Measurements from ENCODE around the gene DERL2. TPM values are rescaled to one million over a fixed set of nuclear protein-coding genes. Genes with fewer than 3 reads are reported as not detected.

DERL2 gene
- total RNA-seq, 2 experiments from 2014 or later, result 52.5 to 79.0 TPM

- Mint-ChIP-seq H3K9me3 (ENCODE audit: low read depth) (peaks cover 4% of the 10 kb centered on the region), H3K4me1 (peaks cover 42% of the 10 kb centered on the region), H3K27me3 (no peaks in the 10 kb centered on the region), H3K27ac (no peak overlapping the region), H3K4me3 (no peak overlapping the region), H3K36me3 (peaks cover 49% of the 10 kb centered on the region)
- ATAC-seq (no peak), DNase-seq (no peak)
- CTCF ChIA-PET, result interaction anchor here (1.1 to 3.2 kb wide), 3 partner anchors 12 to 50 kb away, joined by 3 to 13 read pairs (median 3); partner anchors contain the start of genes C1QBP and DHX33
Observed at GRCh38 chr17:5488752-5489151, 2.8 kb upstream of the DERL2 start.

- DNase-seq (peak; percentile 99), ATAC-seq (peak; percentile 92)
- Mint-ChIP-seq H3K4me1 (peaks cover 53% of the 10 kb centered on the region), H3K36me3 (peaks cover 56% of the 10 kb centered on the region), H3K27ac (peak within 1 kb of the TSS; percentile 99), H3K27me3 (no peaks in the 10 kb centered on the region), H3K4me3 (peak within 1 kb of the TSS; percentile 99), H3K9me3 (ENCODE audit: low read depth) (no peaks in the 10 kb centered on the region)
- CTCF ChIA-PET, result interaction anchor here (1.3 to 3.3 kb wide), 5 partner anchors 14 to 101 kb away, joined by 3 to 14 read pairs (median 10); partner anchors contain the start of genes C1QBP, DHX33 and NLRP1
Observed at GRCh38 chr17:5486206-5487124, 487 bp upstream of the DERL2 start, which contains the start of gene MIS12. Gene MIS12, plus strand, starts transcription at chr17:5486566. Its CDS starts 2,297 bp downstream, at chr17:5488863.

DNA sequence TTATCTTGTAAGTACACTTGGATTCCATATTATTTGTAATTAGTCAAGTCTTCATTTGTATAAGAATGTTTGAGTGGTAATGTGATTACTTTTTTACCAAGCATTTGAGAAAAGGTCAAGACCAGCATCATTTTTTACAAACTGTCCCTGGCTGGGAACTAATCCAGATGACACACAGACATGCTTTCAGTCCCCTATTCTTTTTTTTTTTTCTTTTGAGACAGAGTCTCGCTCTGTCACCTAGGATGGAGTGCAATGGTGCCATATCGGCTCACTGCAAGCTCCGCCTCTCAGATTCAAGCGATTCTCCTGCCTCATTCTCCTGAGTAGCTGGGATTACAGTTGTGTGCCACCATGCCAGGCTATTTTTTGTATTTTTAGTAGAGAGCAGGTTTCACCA is 4.5 kb downstream of the DERL2 start:
- Mint-ChIP-seq H3K36me3 (peaks cover 56% of the 10 kb centered on the region), H3K4me1 (peaks cover 31% of the 10 kb centered on the region), H3K9me3 (ENCODE audit: low read depth) (no peaks in the 10 kb centered on the region), H3K27me3 (no peaks in the 10 kb centered on the region), H3K4me3 (no peak overlapping the region), H3K27ac (no peak overlapping the region)
- CTCF ChIA-PET, result no interaction called here
- DNase-seq, result no peak
- ATAC-seq, result no peak

DNA sequence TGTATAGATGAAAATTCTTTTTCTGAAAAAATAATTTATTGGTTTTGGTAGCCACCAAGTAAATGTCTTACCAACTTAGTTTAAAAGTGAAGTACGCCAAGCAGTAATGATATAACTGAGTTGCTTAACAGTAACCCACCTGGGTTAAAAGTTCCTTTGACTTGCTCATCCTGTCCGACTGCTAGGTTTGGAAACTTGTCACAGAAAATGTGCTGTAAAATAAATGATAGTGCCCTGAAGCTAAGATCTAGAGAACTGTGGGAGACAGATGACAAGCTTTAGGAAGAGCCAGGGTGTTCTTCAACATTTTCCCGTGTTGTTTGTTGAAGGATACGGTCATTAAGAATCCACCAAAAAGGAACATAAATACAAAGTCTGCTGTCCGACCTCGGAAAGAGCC is 5.0 kb downstream of the DERL2 start:
- Mint-ChIP-seq H3K4me3 (no peak overlapping the region), H3K27me3 (no peaks in the 10 kb centered on the region), H3K27ac (no peak overlapping the region), H3K36me3 (peaks cover 58% of the 10 kb centered on the region), H3K4me1 (peaks cover 31% of the 10 kb centered on the region), H3K9me3 (ENCODE audit: low read depth) (no peaks in the 10 kb centered on the region)
- DNase-seq (no peak), ATAC-seq (no peak)
- CTCF ChIA-PET, result interaction anchor here (1.3 kb wide), 1 partner anchor 42 kb away, joined by 4 read pairs; no protein-coding TSS in a partner anchor

DNA sequence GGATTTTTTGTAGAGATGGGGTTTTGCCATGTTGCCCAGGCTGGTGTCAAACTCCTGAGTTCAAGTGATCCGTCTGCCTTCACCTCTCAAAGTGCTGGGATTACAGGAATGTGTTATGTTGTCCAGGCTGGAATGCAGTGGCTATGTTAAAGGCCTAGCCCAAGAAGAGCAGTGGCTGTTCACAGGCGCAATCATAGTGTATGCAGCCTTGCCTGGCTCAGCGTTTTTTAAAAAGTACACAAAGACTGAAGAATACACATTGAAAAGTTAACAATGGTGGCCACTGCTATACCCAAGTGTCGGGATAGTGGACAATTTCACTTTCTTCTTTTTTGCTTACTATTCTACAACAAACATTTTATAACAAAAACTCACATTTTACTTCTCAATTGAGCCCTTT is 7.0 kb downstream of the DERL2 start:
- Mint-ChIP-seq H3K9me3 (ENCODE audit: low read depth) (no peaks in the 10 kb centered on the region), H3K27me3 (no peaks in the 10 kb centered on the region), H3K36me3 (peaks cover 63% of the 10 kb centered on the region), H3K4me1 (peaks cover 13% of the 10 kb centered on the region), H3K27ac (no peak overlapping the region), H3K4me3 (no peak overlapping the region)
- CTCF ChIA-PET, result no interaction called here
- ATAC-seq (no peak), DNase-seq (no peak)

GRCh38 chr17:5473906-5474305 is 12.1 kb downstream of the DERL2 start:
- Mint-ChIP-seq H3K4me1 (peaks cover 9% of the 10 kb centered on the region), H3K27me3 (no peaks in the 10 kb centered on the region), H3K4me3 (no peak overlapping the region), H3K27ac (no peak overlapping the region), H3K9me3 (ENCODE audit: low read depth) (no peaks in the 10 kb centered on the region), H3K36me3 (peaks cover 42% of the 10 kb centered on the region)
- CTCF ChIA-PET, result interaction anchor here (2.3 kb wide), 1 partner anchor 35 kb away, joined by 6 read pairs; the partner anchor contains the start of gene C1QBP
- ATAC-seq (no peak), DNase-seq (no peak)

DNA sequence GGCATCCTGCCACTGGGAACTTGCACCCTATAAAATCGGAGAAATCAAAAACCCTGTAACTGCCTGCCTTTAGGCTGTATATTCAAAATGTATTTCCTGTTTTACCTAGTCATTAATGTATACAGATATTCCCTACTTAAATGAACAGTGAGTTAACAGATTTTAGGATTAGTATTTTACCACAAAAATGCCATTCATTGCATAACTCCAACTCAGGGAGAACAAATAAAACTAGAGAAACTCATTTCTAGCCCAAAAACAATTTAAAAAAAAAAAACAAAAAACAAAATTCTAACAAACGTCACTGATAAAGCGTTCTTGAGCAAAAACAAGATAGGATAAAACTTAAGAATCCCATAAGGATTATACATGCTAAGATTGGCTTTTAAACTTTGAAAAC is 13.5 kb downstream of the DERL2 start:
- Mint-ChIP-seq H3K36me3 (peaks cover 35% of the 10 kb centered on the region), H3K27me3 (no peaks in the 10 kb centered on the region), H3K4me3 (no peak overlapping the region), H3K4me1 (peaks cover 14% of the 10 kb centered on the region), H3K9me3 (ENCODE audit: low read depth) (no peaks in the 10 kb centered on the region), H3K27ac (no peak overlapping the region)
- CTCF ChIA-PET, result no interaction called here
- ATAC-seq (no peak), DNase-seq (no peak)

- Mint-ChIP-seq H3K27me3 (no peaks in the 10 kb centered on the region), H3K9me3 (ENCODE audit: low read depth) (no peaks in the 10 kb centered on the region), H3K4me3 (peak overlapping the region; percentile 87), H3K27ac (peak overlapping the region; percentile 68), H3K36me3 (peaks cover 13% of the 10 kb centered on the region), H3K4me1 (peaks cover 42% of the 10 kb centered on the region)
- CTCF ChIA-PET, result interaction anchor here (0.9 to 3.1 kb wide), 5 partner anchors 18 to 31 kb away, joined by 3 to 23 read pairs (median 4); partner anchors contain the start of genes C1QBP, DERL2 and MIS12
- DNase-seq (peak; percentile 43), ATAC-seq (peak; percentile 18)
Observed at GRCh38 chr17:5468075-5468473, 17.9 kb downstream of the DERL2 start.

DNA sequence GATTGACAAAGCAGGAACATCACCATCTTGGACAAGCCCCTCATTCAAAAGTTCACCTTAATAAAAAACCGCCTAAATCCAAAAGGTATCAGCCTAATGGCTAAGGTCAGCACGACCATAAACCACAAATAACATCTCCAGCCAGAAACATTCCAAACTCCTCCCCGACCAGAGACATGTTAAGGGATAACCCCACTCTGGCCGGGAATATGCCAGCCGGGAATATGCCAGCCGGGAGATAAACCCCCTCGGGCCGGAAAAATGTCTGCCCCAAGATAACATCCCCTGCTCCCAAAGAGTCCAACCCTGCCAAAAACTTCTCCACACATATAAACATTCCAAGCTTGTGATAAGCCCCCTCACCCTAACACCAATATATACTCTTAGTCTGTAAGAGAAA is 18.6 kb downstream of the DERL2 start:
- Mint-ChIP-seq H3K9me3 (ENCODE audit: low read depth) (no peaks in the 10 kb centered on the region), H3K4me1 (peaks cover 42% of the 10 kb centered on the region), H3K4me3 (peak overlapping the region; percentile 87), H3K36me3 (peaks cover 12% of the 10 kb centered on the region), H3K27ac (peak overlapping the region; percentile 68), H3K27me3 (no peaks in the 10 kb centered on the region)
- ATAC-seq (no peak), DNase-seq (peak; percentile 39)
- CTCF ChIA-PET, result interaction anchor here (1.1 to 3.1 kb wide), 4 partner anchors 18 to 31 kb away, joined by 3 to 23 read pairs (median 7); partner anchors contain the start of genes C1QBP, DERL2 and MIS12

DNA sequence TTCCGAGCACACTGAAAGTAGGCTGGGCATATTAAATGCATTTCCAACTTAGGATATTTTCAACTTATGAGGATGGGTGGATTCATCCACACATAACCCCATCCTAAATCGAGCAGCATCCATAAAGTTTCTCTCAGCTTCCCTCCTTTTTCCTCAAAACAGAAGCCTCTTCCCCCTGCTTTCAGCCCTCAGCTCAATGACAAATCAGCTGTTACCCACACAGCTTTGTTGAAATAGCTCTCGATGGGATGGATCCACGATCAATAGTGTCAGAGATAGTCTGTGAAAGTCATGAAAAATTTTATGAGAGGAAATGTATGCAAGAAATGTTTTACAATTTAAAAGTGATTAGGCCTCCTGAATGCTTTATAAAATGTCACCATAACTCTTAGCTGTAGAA is 19.7 kb downstream of the DERL2 start:
- H3K4me3 Mint-ChIP-seq, result peak overlapping the region; percentile 87
- H3K36me3 Mint-ChIP-seq, result peaks cover 13% of the 10 kb centered on the region
- CTCF ChIA-PET, result interaction anchor here (1.1 to 1.4 kb wide), 4 partner anchors 10 to 27 kb away, joined by 3 to 6 read pairs (median 3); partner anchors contain the start of gene C1QBP

DNA sequence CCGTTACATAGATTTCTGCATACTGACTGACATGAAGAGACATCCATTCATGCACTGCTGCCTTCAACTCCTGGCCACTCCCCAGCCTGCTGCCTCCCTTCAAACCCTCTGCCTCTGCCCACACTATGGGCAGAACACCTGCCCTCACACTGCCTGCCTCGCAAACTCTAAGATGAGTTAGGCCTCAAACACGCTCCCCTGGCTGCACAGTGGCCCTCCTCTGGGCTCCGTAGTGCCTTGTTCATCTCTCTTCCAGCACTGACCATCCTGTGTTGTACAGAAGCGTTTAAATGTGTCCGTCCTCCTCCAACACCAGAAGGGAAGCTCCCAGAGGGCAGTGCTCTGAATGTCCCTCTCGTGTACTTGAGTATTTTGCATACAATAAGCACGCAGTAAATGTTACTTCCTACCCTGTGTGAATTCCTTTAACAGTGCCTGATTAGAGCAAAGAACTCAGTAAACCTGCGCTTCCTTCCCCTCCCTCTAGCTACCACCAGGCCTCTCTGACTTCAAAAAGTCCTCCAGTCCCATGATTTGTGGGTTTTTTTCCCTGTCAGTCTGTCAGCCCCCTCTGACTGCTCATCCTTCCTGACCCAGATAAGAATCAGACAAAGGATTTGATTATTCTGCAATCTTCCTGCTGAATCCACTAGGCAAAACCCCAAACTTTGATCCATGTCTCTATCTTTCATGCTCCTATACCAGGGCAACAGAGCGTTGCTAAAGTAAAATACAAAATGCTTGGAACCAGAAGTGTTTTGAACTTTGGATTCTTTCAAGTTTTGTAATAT is 21.1 kb downstream of the DERL2 start:
- Mint-ChIP-seq H3K27me3 (no peaks in the 10 kb centered on the region), H3K9me3 (ENCODE audit: low read depth) (no peaks in the 10 kb centered on the region), H3K36me3 (peaks cover 18% of the 10 kb centered on the region), H3K4me3 (no peak overlapping the region), H3K27ac (no peak overlapping the region), H3K4me1 (peaks cover 40% of the 10 kb centered on the region)
- ATAC-seq, result no peak
- DNase-seq, result peak; percentile 31
- CTCF ChIA-PET, result interaction anchor here (1.2 to 1.4 kb wide), 3 partner anchors 9 to 26 kb away, joined by 3 to 4 read pairs (median 3); partner anchors contain the start of gene C1QBP

More for the DNA sequence above, 19.7 kb downstream of the DERL2 start:
- Mint-ChIP-seq H3K9me3 (ENCODE audit: low read depth) (no peaks in the 10 kb centered on the region), H3K27me3 (no peaks in the 10 kb centered on the region), H3K27ac (no peak overlapping the region), H3K4me1 (peaks cover 43% of the 10 kb centered on the region)
- DNase-seq (peak; percentile 14), ATAC-seq (no peak)

DNA sequence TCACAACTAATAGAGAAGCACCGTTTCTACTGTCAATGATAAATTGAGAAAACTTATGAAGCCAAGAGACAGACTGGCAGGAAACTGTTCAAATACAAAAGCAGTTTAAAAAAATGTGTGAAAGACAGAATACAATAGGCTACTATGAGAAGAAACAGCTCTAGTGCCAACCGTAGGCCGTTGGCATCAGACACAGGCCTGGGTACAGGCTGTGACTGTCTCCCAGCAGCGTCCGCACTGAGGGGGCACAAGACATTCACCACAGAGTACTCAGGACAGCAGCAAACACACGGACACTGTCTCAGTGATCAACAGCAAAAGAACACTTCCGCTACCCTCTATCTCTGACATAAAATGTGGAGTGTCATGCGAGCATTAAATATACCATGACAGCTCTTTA is 39.2 kb downstream of the DERL2 start:
- CTCF ChIA-PET, result no interaction called here
- H3K27me3 Mint-ChIP-seq, result no peaks in the 10 kb centered on the region
- DNase-seq, result no peak
- no peak for ATAC-seq
- H3K36me3 Mint-ChIP-seq, result peaks cover 43% of the 10 kb centered on the region
- no peak overlapping the region for H3K27ac Mint-ChIP-seq
- no peaks in the 10 kb centered on the region for H3K4me1 Mint-ChIP-seq
- no peak overlapping the region for H3K4me3 Mint-ChIP-seq
- no peaks in the 10 kb centered on the region for H3K9me3 Mint-ChIP-seq (ENCODE audit: low read depth)

- no peak overlapping the region for H3K4me3 Mint-ChIP-seq
- ATAC-seq (no peak), DNase-seq (no peak)
- H3K27ac Mint-ChIP-seq, result no peak overlapping the region
- H3K9me3 Mint-ChIP-seq (ENCODE audit: low read depth), result no peaks in the 10 kb centered on the region
- no peaks in the 10 kb centered on the region for H3K27me3 Mint-ChIP-seq
- CTCF ChIA-PET, result no interaction called here
- peaks cover 32% of the 10 kb centered on the region for H3K36me3 Mint-ChIP-seq
- H3K4me1 Mint-ChIP-seq, result peaks cover 10% of the 10 kb centered on the region
Observed at GRCh38 chr17:5444209-5444608, 41.8 kb downstream of the DERL2 start.
